Measurements from ENCODE around the gene OR51V1. TPM values are rescaled to one million over a fixed set of nuclear protein-coding genes. Genes with fewer than 3 reads are reported as not detected.

OR51V1 gene
- total RNA-seq, 2 donors from 2014 or later: not detected

DNA sequence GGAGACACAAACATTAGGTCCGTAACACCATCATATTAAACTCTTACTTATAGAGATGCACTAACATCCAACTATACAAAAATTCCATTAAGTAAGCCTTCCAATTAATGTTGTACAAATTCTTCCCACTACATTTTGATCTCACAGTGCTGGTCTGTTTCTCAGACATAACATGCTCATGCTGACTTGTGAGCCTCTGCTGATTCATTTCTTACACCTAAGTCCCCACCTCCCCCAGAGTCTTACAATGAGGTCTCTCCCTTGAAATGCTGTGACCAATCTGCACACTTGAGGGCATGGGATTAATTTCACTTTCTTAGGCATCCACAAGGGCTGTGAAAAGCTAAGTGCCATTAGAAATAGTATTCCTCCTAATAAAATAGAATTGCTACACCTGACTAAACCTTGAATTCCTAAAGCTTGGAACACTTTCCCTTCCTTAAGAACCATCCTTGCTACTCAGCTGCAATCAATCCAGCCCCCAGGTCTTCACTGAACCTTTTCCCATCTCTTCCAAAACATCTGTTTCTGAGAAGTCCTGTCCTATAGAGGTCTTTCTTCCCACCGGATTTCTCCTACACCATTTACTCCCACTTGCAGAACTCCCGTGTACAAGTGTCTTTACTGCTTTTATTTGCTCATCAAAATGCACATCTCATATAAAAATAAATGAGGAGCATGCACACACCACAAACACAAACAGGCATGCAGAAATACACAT, 47.1 kb upstream of the OR51V1 start:
- H3K4me3 Mint-ChIP-seq: no peak overlapping the region
- H3K9me3 Mint-ChIP-seq: no peaks in the 10 kb centered on the region
- Histone ChIP-seq H3K9me3 (ENCODE audit: control insufficient read depth, low read length) (no peaks in the 10 kb centered on the region), H3K4me3 (ENCODE audit: low read length) (no peak overlapping the region), H3K36me3 (ENCODE audit: control insufficient read depth, insufficient read depth, low read length) (no peaks in the 10 kb centered on the region), H3K27me3 (ENCODE audit: control insufficient read depth, insufficient read depth, low read length, poor library complexity, severe bottlenecking) (no peaks in the 10 kb centered on the region), H3K27ac (ENCODE audit: low read depth, low read length) (no peak overlapping the region), H3K4me1 (ENCODE audit: control insufficient read depth, insufficient read depth, low read length) (no peaks in the 10 kb centered on the region), H3K9ac (ENCODE audit: extremely low read depth, low read length, poor library complexity, severe bottlenecking) (no peak overlapping the region)
- TF ChIP-seq, protein P1, sequence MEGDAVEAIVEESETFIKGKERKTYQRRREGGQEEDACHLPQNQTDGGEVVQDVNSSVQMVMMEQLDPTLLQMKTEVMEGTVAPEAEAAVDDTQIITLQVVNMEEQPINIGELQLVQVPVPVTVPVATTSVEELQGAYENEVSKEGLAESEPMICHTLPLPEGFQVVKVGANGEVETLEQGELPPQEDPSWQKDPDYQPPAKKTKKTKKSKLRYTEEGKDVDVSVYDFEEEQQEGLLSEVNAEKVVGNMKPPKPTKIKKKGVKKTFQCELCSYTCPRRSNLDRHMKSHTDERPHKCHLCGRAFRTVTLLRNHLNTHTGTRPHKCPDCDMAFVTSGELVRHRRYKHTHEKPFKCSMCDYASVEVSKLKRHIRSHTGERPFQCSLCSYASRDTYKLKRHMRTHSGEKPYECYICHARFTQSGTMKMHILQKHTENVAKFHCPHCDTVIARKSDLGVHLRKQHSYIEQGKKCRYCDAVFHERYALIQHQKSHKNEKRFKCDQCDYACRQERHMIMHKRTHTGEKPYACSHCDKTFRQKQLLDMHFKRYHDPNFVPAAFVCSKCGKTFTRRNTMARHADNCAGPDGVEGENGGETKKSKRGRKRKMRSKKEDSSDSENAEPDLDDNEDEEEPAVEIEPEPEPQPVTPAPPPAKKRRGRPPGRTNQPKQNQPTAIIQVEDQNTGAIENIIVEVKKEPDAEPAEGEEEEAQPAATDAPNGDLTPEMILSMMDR (conservative IDR thresholded peaks at IDR 0.05): no peak
- H3K36me3 Mint-ChIP-seq (ENCODE audit: low read depth): no peaks in the 10 kb centered on the region
- no peak for DNase-seq
- H3K4me1 Mint-ChIP-seq: peaks cover 5% of the 10 kb centered on the region
- WGBS, 2 experiments (ENCODE audit: insufficient coverage in 1 of 2, insufficient read length in 1 of 2): 87% methylated on average over 3 of the region's 3 CpGs; no CpG with 5 or more reads in 1 of the 2 experiments
- no peak overlapping the region for H3K27ac Mint-ChIP-seq
- no peaks in the 10 kb centered on the region for H3K27me3 Mint-ChIP-seq (ENCODE audit: insufficient read depth)

- H3K4me3 ChIP-seq (ENCODE audit: low read length): no peak overlapping the region
- Mint-ChIP-seq H3K27me3 (ENCODE audit: insufficient read depth) (no peaks in the 10 kb centered on the region), H3K27ac (no peak overlapping the region), H3K36me3 (ENCODE audit: low read depth) (no peaks in the 10 kb centered on the region), H3K9me3 (no peaks in the 10 kb centered on the region), H3K4me1 (no peaks in the 10 kb centered on the region), H3K4me3 (no peak overlapping the region)
- no peak overlapping the region for H3K27ac ChIP-seq (ENCODE audit: low read depth, low read length)
- 90 to 100% methylated on average over 4 to 6 of the region's 6 CpGs for WGBS, 2 experiments (ENCODE audit: insufficient coverage in 1 of 2, insufficient read length in 1 of 2)
- TF ChIP-seq, protein P1 (conservative IDR thresholded peaks at IDR 0.05): no peak
- no peak for DNase-seq
- H3K36me3 ChIP-seq (ENCODE audit: control insufficient read depth, insufficient read depth, low read length): no peaks in the 10 kb centered on the region
- H3K27me3 ChIP-seq (ENCODE audit: control insufficient read depth, insufficient read depth, low read length, poor library complexity, severe bottlenecking): no peaks in the 10 kb centered on the region
- no peaks in the 10 kb centered on the region for H3K4me1 ChIP-seq (ENCODE audit: control insufficient read depth, insufficient read depth, low read length)
- H3K9ac ChIP-seq (ENCODE audit: extremely low read depth, low read length, poor library complexity, severe bottlenecking): no peak overlapping the region
- H3K9me3 ChIP-seq (ENCODE audit: control insufficient read depth, low read length): no peaks in the 10 kb centered on the region
Measured at GRCh38 chr11:5246772-5247471, 46.4 kb upstream of the OR51V1 start.

GRCh38 chr11:5245155-5245554, 44.7 kb upstream of the OR51V1 start:
- Histone ChIP-seq H3K4me3 (ENCODE audit: low read length) (no peak overlapping the region), H3K36me3 (ENCODE audit: control insufficient read depth, insufficient read depth, low read length) (no peaks in the 10 kb centered on the region), H3K9me3 (ENCODE audit: control insufficient read depth, low read length) (no peaks in the 10 kb centered on the region), H3K9ac (ENCODE audit: extremely low read depth, low read length, poor library complexity, severe bottlenecking) (no peak overlapping the region), H3K27ac (ENCODE audit: low read depth, low read length) (no peak overlapping the region), H3K27me3 (ENCODE audit: control insufficient read depth, insufficient read depth, low read length, poor library complexity, severe bottlenecking) (no peaks in the 10 kb centered on the region), H3K4me1 (ENCODE audit: control insufficient read depth, insufficient read depth, low read length) (no peaks in the 10 kb centered on the region)
- Mint-ChIP-seq H3K27ac (no peak overlapping the region), H3K27me3 (ENCODE audit: insufficient read depth) (peaks cover 2% of the 10 kb centered on the region), H3K4me3 (no peak overlapping the region), H3K4me1 (no peaks in the 10 kb centered on the region), H3K36me3 (ENCODE audit: low read depth) (no peaks in the 10 kb centered on the region), H3K9me3 (no peaks in the 10 kb centered on the region)
- DNase-seq: no peak
- WGBS, 2 experiments (ENCODE audit: insufficient coverage in 1 of 2, insufficient read length in 1 of 2): 98 to 100% methylated on average over 2 of the region's 2 CpGs
- TF ChIP-seq, protein P1 (conservative IDR thresholded peaks at IDR 0.05): no peak

All from endodermal cell (in vitro differentiated cells).